GM18868 (cell line): ENCODE data around the gene CYGB.
"Not testable (repeated sequence)": the region's sequence is repeated elsewhere in the genome, so short reads cannot be mapped to it uniquely, and the experiment has no call there.

Source experiments
- ATAC-seq: cut with Tn5 transposase; IDR thresholded peaks from one replicate; pipeline ENCODE4 v1.9.1; 2021; ENCODE audit warnings: mild to moderate bottlenecking, moderate library complexity; ENCODE audit not compliant: unreplicated experiment

Gene CYGB

GRCh38 chr17:76567634-76568432 is 30.3 kb upstream of the CYGB start:
- no peak for ATAC-seq

DNA sequence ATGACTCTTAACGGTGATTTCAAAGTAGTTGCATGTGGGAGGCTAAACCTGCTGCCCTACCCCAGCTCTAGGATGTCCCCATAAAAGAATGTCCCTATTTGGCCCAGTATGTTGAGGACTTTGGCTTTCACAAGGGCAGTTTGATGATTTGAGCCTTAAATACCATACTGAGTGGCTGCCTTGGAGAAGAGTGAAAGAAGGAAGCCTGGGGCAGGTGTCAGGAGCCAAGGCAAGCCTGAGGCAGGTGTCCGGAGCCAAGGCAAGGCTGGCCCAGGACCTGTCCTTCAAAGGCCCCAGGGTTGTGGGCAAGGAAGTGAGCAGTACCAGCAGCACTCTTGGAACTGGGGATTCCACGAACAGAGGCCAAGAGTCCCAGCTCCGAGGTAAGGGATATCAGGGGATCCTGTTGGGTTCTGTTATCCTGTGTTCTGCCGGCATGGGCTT is 29.5 kb upstream of the CYGB start:
- ATAC-seq: no peak

DNA sequence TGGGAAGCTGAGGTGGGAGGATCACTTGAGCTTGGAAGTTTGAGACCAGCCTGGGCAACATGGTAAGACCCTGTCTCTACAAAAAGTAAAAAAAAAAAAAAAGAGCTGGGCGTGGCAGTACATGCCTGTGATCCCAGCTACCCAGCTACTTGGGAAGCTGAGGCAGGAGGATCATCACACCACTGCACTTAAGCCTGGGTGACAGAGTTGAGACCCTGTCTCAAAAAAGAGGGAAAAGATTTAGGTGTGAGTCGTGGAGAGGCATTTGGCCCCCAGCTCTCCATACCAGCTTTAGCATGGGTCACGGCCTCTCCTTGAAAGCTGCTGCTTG is 29.1 kb upstream of the CYGB start:
- ATAC-seq: no peak

DNA sequence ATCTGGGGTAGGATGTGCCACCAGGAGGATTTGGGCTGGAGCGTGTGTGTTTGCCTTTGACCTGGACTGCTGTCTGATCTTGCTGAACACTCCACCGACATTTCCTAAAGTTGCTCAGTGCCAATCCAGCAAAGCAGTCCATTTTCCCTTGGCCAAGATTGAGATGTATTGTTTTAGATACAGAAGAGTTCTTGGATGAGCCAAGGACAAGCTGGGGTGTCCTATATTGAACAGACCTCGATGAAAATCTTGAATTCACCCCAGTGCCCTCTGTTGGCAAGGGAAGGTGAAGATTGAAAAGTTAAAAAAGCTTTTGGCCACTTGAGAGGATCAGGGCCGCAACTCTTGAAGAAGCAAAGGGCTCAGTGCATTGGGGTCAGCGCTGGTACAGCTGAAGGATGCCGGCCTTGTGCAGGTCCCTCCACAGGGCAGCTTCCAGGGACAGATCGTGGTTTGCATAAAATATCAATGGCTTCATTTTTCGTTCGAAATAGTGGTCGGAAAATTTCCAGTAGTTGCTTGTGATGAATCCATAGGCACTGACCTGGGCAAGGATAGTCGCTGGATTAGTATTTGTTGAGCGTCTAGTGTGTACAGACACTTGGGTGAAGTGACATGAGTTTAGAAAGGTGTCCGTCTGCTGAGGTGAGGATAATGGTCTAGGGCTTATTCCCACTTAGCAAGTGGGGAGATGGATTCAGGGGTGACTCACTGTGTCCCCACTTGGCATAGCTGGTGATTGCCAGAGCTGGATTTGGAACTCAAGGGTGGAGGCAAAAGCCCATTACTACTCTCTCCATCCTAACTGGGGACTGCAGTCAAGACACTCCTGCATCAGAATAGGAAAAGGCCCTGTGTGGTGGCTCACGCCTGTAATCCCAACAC is 28.5 kb upstream of the CYGB start:
- no peak for ATAC-seq

DNA sequence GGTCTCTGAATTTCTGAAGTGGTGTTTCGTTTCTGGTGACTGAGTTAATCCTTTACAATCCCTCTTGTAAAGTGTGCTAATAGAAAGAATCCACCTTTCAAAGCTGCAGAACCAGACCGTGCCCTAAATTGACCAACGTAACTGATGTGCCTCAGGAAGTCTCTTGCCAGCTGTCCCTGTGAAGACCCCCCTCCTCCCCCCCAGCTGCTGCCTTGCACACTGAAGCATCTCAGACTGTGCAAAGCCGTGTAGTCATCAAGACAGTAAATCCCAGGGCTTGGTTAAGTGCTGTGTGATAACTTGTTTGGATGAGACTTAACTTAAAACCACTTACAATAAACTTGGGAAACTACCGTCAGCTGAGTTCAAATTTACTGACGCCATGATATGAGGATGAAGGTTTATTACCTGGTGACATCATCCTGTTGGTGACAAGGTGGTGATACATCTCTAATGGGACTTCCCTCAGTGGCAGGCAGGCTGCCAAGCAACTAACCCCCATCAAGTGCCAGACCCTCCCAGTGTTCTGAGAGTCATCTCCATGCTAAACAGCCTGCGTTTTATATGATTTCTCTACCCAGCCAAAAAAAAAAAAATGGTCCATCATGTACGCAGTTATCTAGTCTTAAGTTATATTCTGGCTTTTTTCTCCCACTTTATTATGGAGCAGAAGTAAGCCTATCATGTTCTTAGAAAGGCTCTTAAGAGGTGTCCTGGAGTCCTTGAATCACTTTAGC is 27.6 kb upstream of the CYGB start:
- ATAC-seq: not testable (repeated sequence)

DNA sequence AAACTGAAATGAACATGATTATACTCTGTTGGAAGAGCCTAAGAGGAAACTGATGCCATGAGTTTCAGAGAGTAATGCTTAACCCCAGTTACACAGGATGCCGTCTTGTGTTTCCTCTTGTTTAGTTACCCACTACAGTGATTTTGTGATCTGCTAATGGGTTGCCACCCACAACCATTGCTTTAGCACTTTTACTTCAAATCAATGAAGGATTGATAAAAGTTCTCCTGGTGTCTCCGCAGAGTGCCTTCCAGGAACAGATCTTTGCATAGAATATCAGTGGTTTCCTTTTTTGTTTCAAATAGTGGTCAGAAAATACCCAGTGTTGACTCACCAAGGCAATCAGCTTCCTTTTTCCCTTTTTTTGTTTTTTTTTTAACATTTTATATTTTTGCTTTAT is 25.9 kb upstream of the CYGB start:
- not testable (repeated sequence) for ATAC-seq

DNA sequence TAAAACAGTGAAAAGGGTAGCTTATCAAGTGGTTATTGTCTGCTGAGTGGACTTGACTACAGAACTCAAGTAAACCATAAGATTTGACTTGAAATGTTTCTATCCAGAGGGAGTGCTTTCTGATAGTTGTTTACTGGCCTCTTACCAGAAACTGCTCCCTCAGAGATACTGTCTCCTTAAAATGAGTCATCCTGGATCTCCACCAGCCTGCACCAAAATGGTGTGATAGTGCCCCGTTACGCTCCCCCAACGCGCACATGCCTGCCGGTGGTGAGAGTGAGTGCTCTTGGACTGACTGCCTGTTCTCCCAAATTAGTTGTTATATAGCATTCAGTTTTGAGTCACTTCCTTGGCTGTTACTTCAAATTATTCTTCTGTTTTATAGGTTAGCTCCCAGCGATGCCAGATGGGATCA is 25.2 kb upstream of the CYGB start:
- no peak for ATAC-seq

DNA sequence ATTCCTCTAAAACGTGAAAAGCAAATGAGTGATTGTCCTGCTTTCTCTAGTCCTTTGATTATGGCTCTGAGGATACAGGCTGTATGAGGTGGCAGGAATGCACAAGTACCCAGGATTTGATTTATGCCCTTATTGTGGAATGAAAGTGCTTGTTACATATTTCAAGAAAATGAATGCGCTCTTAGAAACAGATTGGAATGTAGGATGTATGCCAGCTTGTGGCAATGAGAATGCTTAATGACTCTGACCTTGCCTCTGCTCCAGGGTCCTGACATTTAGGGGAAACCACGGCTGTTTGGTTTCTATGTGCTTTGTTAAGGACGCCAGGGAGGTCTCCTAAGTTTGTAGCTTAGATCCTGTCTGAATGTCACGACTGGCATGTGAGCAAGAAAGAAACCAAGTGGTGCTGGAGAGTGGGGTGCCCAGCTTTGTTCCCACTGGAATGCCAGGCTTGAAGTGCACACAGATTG is 24.3 kb upstream of the CYGB start:
- no peak for ATAC-seq

DNA sequence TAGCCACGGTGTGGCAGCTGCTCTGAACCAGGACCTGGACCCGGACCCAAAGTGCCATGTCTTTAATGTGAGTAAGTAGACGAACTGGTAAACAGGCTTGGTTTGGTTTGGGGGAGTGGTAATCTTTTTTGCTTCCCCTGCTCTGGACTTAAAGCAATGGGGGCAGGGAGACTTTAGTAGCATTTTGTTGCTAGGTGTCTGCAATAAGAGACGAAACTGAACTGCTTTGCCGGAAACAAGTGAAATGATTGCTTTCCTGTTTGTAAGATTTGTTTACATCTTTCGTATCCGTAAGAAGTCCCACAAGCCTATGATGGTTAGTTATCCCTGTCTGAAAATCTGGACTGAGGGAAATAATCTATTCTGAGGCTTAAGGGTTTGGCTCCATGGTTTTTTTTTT is 23.8 kb upstream of the CYGB start:
- no peak for ATAC-seq

DNA sequence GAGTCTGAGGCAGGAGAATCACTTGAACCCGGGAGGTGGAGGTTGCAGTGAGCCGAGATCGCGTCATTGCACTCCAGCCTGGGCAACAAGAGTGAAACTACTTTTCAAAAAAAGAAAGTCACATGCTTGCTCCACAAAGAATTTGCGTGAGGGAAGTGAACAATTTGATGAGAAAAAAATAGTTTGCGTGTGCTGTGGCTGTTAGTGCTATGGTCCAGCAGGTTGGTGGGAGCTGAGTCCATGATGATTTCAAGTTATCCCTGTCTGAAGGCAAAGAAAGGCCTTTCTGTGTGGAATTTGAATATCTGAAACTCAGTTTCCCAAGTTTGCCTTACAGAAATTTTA is 23.3 kb upstream of the CYGB start:
- ATAC-seq: no peak

DNA sequence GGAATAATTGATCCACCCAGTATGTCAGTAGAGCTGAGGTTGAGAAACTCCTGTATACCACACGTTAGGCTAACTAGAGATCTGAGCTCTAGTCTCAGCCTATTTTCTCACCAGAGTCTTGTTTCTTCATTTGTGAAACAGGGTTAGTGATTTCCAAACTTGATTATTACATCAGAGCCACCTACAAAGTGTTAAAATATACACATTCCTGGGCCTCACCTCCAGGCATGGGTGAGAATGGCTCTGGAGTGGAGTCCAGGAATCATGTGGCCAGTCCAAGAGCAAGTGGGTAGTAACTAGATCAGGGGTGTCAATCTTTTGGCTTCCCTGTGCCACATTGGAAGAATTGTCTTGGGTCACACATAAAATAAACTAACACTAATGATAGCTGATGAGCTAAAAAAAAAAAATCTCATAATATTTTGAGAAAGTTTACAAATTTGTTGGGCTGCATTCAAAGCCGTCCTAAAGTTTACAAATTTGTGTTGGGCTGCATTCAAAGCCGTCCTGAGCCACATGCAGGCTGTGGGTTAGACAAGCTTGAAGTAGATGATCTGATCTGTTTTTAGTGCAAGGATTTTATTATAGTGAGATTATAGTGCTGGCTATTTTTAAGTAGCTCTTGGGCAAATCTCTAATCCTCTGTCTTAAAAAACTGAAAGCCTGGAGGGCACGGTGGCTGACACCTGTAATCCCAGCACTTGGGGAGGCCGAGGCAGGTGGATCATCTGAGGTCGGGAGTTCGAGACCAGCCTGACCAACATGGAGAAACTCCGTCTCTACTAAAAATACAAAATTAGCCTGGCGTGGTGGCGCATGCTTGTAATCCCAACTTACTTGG is 22.7 kb upstream of the CYGB start:
- ATAC-seq: no peak

DNA sequence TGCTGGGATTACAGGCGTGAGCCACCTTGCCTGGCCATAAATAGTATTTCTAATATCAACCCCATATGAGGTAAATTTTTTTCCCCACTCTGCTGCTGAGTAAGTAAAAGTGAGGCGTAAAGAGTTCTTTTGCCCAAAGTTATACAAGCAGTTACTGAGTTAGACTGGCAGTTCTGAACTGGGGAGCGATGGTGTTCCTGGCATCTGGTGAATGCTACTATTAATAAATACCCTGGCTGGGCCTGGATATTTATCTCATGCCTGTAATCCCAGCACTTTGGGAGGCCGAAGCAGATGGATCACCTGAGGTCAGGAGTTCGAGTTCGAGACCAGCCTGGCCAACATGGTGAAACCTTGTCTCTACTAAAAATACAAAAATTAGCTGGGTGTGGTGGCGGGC is 22.0 kb upstream of the CYGB start:
- ATAC-seq: not testable (repeated sequence)

- no peak for ATAC-seq
These were observed 20.9 kb upstream of the CYGB start for GRCh38 chr17:76558198-76559095.

DNA sequence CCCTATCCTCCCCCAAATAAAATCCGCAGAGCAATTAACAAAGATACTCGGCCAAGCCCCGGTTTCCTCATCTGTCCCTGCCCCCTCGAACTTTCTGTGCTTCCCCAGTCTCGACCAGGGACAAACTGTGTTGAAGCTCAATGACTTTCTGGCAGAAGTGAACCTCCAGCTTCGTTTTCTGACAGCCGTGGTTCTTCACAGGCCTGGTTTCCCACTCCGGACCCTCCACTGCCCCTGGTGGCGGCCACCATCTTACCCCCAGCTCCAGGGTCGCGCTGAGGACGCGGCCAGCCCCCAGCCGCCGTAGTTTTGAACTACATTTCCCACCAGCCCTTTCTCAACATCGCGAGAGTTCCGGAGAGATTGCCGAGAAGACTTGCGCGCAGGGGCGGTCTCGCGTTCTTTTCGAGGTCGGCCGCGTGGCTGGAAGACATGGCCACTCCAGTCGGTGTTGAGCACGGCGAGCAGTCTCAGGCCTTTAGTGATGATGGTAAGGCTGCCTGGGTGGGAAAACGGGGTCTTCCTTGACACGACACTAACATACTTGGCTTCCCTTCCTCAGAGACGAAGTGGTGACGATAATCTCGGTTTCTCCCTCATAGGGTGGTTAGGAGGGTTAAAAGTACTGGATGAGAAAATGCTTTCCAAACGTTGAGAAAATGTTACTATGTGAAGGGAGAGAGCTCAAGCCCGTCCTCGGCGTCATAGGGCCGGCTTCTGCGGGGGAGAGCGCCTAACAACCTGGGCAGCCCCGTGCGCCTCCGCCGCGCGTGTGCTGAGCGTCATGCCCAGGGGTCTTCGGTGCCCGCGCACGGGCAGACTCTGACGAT is 20.1 kb upstream of the CYGB start:
- ATAC-seq: peak; percentile 78

- ATAC-seq: peak; percentile 31
These were observed 19.4 kb upstream of the CYGB start for GRCh38 chr17:76556765-76557367.

GRCh38 chr17:76554131-76554530 is 16.6 kb upstream of the CYGB start:
- no peak for ATAC-seq

DNA sequence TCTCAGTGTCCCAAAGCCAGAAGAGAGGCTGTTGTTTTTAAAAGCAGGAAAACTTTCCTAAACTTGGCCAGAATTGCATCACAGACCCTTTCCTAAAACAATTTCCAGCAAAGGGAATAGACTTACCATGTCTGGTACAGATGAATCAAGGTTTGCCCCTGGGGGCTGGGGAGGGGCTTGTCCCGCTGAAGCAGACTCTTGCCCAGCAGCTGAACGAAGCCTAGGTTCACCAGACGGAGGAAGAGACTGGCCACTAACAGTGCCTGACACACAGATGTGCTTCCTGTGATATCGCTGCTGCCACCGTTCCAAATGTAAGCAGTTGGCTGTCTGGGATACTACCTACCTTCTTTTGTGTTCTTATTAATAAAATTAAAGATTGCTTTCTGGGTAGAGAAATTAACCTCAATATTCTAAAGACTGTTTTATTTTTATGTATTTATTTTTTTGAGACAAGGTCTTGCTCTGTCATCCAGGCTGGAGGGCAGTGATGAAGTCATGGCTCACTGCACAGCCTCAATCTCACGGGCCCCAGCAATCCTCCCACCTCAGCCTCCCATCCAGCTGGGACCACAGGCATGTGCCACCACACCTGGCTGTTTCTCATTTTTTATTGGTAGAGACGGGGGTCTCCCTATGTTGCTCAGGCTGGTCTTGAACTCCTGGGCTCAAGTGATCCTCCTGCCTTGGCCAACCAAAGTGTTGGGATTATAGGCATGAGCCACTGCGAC is 15.8 kb upstream of the CYGB start:
- ATAC-seq: no peak

DNA sequence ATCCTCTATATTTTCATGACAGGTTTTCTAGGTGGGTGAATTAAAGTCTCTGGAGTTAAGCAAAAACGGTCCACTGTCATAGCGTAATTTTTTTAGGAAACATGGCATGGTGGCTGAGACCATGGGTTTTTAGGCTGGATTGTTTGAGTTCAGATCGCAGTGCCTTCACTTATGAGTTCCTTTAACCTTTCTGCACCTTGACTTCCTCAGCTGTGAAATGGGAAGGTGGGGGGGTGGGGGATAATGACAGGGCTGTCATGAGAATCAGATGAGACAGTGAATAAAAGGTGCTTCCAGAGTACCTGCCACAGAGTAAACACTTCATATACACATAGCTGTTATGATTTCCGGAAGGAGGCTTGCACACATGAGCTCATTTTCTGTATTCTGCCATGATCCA is 14.2 kb upstream of the CYGB start:
- no peak for ATAC-seq
